A673 (cell line): ENCODE measurements around the gene LAMA5.

Experiments
- EZH2 ChIP-seq: fragments of 200-600 bp; sonication (generic); IDR thresholded peaks from 2 replicates; pipeline ENCODE4 v1.6.1; 2017; ENCODE audit warnings: borderline replicate concordance, low read depth, mild to moderate bottlenecking, mixed read lengths, antibody characterized with exemption, low read length; ENCODE audit not compliant: poor library complexity, severe bottlenecking
- TF ChIP-seq, protein P1 (sequence below): fragments of 300-800, 200-600 bp; sonication (generic); conservative IDR thresholded peaks from 2 replicates; pipeline ENCODE4 v1.5.1; 2017; ENCODE audit warnings: low read depth, mild to moderate bottlenecking, antibody characterized with exemption, low read length, moderate library complexity, mixed read lengths

DNA sequence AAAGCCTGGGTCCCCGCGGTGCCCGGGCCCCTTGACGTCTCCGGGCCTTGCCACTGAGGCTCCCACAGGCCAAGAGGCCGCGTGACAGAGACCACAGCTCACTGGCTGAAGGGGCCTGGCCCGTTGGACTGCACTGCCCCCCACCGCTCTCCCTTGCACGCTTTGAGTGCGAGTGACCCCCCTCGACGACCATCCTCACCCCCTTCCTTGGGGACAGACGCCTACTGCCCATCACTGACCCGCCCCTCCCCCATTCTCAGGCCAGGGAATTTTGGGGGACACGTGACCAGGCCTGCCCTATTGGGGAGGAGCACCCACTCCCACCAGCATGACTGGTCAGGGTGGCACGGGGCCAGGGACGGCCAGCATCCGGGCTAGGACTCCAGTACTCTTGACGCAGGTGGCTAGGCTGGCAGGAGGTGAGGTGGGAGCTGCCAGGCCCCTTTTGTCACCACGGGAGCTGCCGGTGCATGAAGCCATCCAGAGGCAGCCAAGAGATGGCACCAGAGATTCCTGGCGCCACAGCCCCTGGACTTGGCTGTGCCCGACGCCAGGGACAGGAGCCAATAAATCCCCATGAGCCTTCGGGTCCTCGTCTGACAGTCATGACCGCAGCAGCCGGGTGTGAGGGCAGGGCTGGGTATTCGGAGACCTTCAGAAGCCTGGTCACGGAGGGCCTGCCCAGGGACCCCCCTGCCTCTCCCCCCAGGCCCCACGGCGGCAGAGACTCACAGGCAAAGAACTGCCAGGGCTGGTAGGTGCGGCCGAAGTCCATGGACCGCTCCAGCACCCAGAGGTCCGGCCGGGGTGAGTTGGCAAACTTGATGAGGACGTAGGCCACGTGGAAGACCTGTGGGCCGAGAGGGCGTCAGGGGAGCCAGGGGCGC is 14.5 kb downstream of the LAMA5 start:
- TF ChIP-seq, protein P1, sequence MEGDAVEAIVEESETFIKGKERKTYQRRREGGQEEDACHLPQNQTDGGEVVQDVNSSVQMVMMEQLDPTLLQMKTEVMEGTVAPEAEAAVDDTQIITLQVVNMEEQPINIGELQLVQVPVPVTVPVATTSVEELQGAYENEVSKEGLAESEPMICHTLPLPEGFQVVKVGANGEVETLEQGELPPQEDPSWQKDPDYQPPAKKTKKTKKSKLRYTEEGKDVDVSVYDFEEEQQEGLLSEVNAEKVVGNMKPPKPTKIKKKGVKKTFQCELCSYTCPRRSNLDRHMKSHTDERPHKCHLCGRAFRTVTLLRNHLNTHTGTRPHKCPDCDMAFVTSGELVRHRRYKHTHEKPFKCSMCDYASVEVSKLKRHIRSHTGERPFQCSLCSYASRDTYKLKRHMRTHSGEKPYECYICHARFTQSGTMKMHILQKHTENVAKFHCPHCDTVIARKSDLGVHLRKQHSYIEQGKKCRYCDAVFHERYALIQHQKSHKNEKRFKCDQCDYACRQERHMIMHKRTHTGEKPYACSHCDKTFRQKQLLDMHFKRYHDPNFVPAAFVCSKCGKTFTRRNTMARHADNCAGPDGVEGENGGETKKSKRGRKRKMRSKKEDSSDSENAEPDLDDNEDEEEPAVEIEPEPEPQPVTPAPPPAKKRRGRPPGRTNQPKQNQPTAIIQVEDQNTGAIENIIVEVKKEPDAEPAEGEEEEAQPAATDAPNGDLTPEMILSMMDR = peak; percentile 47; the same call in 1 of the 2 replicates
- no peak for TF ChIP-seq EZH2
